ENCODE measurements around the gene SPATA7.

DNA sequence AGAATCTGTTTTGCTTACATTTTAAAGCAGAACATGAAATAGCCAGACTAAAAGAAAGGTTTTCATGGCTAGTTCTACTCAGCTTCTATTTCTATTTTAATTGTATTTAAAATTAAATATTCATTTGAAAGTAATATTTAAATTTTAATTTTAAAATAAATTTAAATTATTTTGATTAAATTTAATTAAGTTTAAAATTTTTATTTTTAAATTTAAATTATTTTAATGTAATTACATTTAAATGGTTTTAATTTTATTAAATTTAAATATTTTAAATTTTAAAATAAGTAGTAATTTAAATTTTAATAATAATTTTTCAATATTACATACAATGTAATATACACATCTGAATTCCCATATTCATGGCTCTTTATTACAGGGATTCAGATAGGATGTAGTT is 45.1 kb upstream of the SPATA7 start:
- TF ChIP-seq POLR2A (IDR thresholded peaks at IDR 0.05; ENCODE audit: low read length) (no peak), GATA1 (IDR thresholded peaks at IDR 0.05; ENCODE audit: low read depth, low read length) (no peak)

All from erythroblast (primary cell).